SK-N-SH (cell line): Measurements from ENCODE around the gene MAGI2.

Experiments used
- CHD2 ChIP-seq: fragments of 150-350 bp; IDR thresholded peaks from 2 replicates; pipeline ENCODE4 v1.6.1; 2018; ENCODE audit warnings: low read length; ENCODE audit not compliant: partially characterized antibody
- ELF1 ChIP-seq: IDR thresholded peaks from 2 replicates; pipeline ENCODE4 v1.4.0; 2012
- EP300 ChIP-seq, 2 experiments: IDR thresholded peaks; 2 replicates each; pipeline versions ENCODE4 v1.4.0 to v1.6.1; 2012; ENCODE audit warnings: borderline replicate concordance in 1 of 2, low read depth in 1 of 2, low read length in 1 of 2
- EZH2phosphoT487 ChIP-seq: fragments of 200-600 bp; sonication (generic); IDR thresholded peaks from 2 replicates; pipeline ENCODE4 v1.6.1; 2017; ENCODE audit warnings: low read depth, mixed run types, mild to moderate bottlenecking, antibody characterized with exemption, moderate library complexity, borderline replicate concordance
- FOXJ3 ChIP-seq: sonication (generic); formaldehyde crosslinking; IDR thresholded peaks from 2 replicates; pipeline ENCODE4 v1.5.1; 2020; ENCODE audit warnings: mild to moderate bottlenecking, missing genetic modification reagents
- POLR2AphosphoS5 ChIP-seq: IDR thresholded peaks from 2 replicates; pipeline ENCODE4 v1.6.1; 2012; ENCODE audit warnings: low read depth, low read length
- RAD21 ChIP-seq: IDR thresholded peaks from 2 replicates; pipeline ENCODE4 v1.6.1; 2012; ENCODE audit warnings: mild to moderate bottlenecking, low read length
- RFX5 ChIP-seq: IDR thresholded peaks from 2 replicates; pipeline ENCODE4 v1.6.1; 2012; ENCODE audit warnings: mild to moderate bottlenecking, improper control_type of control experiment, low read length
- SIN3A ChIP-seq: IDR thresholded peaks from 2 replicates; pipeline ENCODE4 v1.6.1; 2012; ENCODE audit warnings: low read depth, mild to moderate bottlenecking, low read length, moderate library complexity, borderline replicate concordance
- SMC3 ChIP-seq: IDR thresholded peaks from 2 replicates; pipeline ENCODE4 v1.6.1; 2012; ENCODE audit warnings: low read depth, low read length, improper control_type of control experiment
- TF ChIP-seq, protein P1 (sequence below): fragments of 200-600 bp; sonication (generic); IDR thresholded peaks from 2 replicates; pipeline ENCODE4 v1.6.1; 2017; ENCODE audit warnings: antibody characterized with exemption, mild to moderate bottlenecking, moderate library complexity
- TF ChIP-seq, protein P2 (sequence below): IDR thresholded peaks from 2 replicates; pipeline ENCODE4 v1.6.1; 2012; ENCODE audit warnings: mild to moderate bottlenecking, low read depth, low read length, moderate library complexity
- TF ChIP-seq, protein P3 (sequence below): fragments of 150-350 bp; IDR thresholded peaks from 2 replicates; pipeline ENCODE4 v1.6.1; 2016; ENCODE audit warnings: mild to moderate bottlenecking, low read depth, low read length

DNA sequence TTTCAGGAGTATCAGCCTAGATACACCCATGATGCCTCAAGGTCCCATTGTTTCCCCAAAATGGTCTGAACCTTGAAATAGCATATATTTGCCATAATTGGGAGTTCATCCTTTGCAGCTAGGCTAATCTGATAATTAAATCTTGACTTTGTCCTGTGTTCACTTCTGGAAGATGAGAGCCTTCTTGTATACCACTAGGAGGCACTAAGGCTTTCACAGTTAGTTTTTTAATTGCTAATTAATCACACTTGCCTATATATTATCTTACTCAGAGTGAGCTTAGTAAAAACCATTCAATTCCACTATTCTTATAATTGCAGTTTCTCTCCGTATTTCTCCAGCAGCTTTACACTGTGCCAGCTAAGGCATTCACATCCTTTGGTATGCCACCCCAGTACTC, 48.7 kb upstream of the MAGI2 start:
- TF ChIP-seq POLR2AphosphoS5 (no peak), CHD2 (no peak), SMC3 (peak; percentile 22; the same call in 1 of the 2 replicates), SIN3A (no peak), ELF1 (no peak), RFX5 (no peak), FOXJ3 (CRISPR knock-in tag) (no peak), EP300 (IDR thresholded peaks at IDR 0.05; ENCODE audit: borderline replicate concordance in 1 of 2, low read depth in 1 of 2, low read length in 1 of 2) (no peak), EZH2phosphoT487 (no peak), RAD21 (peak; percentile 33; the same call in 1 of the 2 replicates)
- TF ChIP-seq, protein P1, sequence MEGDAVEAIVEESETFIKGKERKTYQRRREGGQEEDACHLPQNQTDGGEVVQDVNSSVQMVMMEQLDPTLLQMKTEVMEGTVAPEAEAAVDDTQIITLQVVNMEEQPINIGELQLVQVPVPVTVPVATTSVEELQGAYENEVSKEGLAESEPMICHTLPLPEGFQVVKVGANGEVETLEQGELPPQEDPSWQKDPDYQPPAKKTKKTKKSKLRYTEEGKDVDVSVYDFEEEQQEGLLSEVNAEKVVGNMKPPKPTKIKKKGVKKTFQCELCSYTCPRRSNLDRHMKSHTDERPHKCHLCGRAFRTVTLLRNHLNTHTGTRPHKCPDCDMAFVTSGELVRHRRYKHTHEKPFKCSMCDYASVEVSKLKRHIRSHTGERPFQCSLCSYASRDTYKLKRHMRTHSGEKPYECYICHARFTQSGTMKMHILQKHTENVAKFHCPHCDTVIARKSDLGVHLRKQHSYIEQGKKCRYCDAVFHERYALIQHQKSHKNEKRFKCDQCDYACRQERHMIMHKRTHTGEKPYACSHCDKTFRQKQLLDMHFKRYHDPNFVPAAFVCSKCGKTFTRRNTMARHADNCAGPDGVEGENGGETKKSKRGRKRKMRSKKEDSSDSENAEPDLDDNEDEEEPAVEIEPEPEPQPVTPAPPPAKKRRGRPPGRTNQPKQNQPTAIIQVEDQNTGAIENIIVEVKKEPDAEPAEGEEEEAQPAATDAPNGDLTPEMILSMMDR = peak; percentile 42; the same call in 1 of the 2 replicates
- TF ChIP-seq, protein P2, sequence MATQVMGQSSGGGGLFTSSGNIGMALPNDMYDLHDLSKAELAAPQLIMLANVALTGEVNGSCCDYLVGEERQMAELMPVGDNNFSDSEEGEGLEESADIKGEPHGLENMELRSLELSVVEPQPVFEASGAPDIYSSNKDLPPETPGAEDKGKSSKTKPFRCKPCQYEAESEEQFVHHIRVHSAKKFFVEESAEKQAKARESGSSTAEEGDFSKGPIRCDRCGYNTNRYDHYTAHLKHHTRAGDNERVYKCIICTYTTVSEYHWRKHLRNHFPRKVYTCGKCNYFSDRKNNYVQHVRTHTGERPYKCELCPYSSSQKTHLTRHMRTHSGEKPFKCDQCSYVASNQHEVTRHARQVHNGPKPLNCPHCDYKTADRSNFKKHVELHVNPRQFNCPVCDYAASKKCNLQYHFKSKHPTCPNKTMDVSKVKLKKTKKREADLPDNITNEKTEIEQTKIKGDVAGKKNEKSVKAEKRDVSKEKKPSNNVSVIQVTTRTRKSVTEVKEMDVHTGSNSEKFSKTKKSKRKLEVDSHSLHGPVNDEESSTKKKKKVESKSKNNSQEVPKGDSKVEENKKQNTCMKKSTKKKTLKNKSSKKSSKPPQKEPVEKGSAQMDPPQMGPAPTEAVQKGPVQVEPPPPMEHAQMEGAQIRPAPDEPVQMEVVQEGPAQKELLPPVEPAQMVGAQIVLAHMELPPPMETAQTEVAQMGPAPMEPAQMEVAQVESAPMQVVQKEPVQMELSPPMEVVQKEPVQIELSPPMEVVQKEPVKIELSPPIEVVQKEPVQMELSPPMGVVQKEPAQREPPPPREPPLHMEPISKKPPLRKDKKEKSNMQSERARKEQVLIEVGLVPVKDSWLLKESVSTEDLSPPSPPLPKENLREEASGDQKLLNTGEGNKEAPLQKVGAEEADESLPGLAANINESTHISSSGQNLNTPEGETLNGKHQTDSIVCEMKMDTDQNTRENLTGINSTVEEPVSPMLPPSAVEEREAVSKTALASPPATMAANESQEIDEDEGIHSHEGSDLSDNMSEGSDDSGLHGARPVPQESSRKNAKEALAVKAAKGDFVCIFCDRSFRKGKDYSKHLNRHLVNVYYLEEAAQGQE = no peak
- TF ChIP-seq, protein P3, sequence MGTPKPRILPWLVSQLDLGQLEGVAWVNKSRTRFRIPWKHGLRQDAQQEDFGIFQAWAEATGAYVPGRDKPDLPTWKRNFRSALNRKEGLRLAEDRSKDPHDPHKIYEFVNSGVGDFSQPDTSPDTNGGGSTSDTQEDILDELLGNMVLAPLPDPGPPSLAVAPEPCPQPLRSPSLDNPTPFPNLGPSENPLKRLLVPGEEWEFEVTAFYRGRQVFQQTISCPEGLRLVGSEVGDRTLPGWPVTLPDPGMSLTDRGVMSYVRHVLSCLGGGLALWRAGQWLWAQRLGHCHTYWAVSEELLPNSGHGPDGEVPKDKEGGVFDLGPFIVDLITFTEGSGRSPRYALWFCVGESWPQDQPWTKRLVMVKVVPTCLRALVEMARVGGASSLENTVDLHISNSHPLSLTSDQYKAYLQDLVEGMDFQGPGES = no peak
